ENCODE results near the gene KRTAP3-2. TPM values are rescaled to one million over a fixed set of nuclear protein-coding genes. Genes with fewer than 3 reads are reported as not detected.

Gene KRTAP3-2
- total and polyA plus RNA-seq, 2 donors (not counting 1 experiment from before 2014, with no cell fraction given) = not detected

GRCh38 chr17:40984226-40984625 lies 15.5 kb downstream of the KRTAP3-2 start, which contains the start of gene KRT40:
Gene KRT40, minus strand, starts transcription at chr17:40984326. Its CDS starts 53 bp downstream, at chr17:40984273.
- ChIA-PET POLR2A (no interaction called here), CTCF (no interaction called here)
- Histone ChIP-seq H3K9me3 (ENCODE audit: control extremely low read depth in 1 of 3, control insufficient read depth in 2 of 3, insufficient read depth in 1 of 3, low read length in 2 of 3) (peaks cover 0 to 3% (median 0%) of the 10 kb centered on the region in 3 donors), H3K4me3 (ENCODE audit: control extremely low read depth in 1 of 5, extremely low read depth in 1 of 5, insufficient read depth in 1 of 5, low read depth in 2 of 5, low read length in 4 of 5) (no peak within 1 kb of the TSS), H3K36me3 (replicated peaks in 1 of 2; ENCODE audit: control extremely low read depth in 1 of 2, control insufficient read depth in 1 of 2, extremely low read depth in 1 of 2, insufficient read depth in 2 of 2, low read length in 1 of 2) (no peaks in the 10 kb centered on the region), H3K4me1 (ENCODE audit: control insufficient read depth in 2 of 2, insufficient read depth in 2 of 2, low read length in 2 of 2) (no peaks in the 10 kb centered on the region), H2AFZ (ENCODE audit: insufficient read depth, low read depth, low read length, poor library complexity, severe bottlenecking) (no peak within 1 kb of the TSS), H3K9ac (ENCODE audit: low read length) (no peak within 1 kb of the TSS), H3K27ac (ENCODE audit: low read length in 2 of 2) (no peak within 1 kb of the TSS), H3K79me2 (ENCODE audit: control insufficient read depth, insufficient read depth, low read length) (no peaks in the 10 kb centered on the region), H3K27me3 (replicated peaks in 1 of 4; ENCODE audit: control extremely low read depth in 1 of 4, control insufficient read depth in 3 of 4, insufficient read depth in 4 of 4, low read length in 3 of 4) (peaks cover 0 to 16% (median 6%) of the 10 kb centered on the region in 4 experiments), H3K4me2 (replicated peaks; ENCODE audit: low read depth, low read length, poor library complexity, severe bottlenecking) (no peak within 1 kb of the TSS), H4K20me1 (ENCODE audit: control insufficient read depth, insufficient read depth, low read length, poor library complexity, severe bottlenecking) (no peaks in the 10 kb centered on the region)
- Mint-ChIP-seq H3K4me1 (no peaks in the 10 kb centered on the region), H3K9me3 (ENCODE audit: insufficient read depth) (no peaks in the 10 kb centered on the region), H3K4me3 (no peak within 1 kb of the TSS), H3K27me3 (peaks cover 41% of the 10 kb centered on the region), H3K27ac (no peak within 1 kb of the TSS)
- TF ChIP-seq CTCF (IDR thresholded peaks at IDR 0.05) (no peak), EZH2 (IDR thresholded peaks at IDR 0.05; ENCODE audit: borderline replicate concordance, insufficient read depth, low read depth, low read length, poor library complexity, severe bottlenecking) (no peak)
- no peak for ATAC-seq (ENCODE audit: low read depth)
- WGBS (ENCODE audit: insufficient coverage) = no CpG with 5 or more reads among the region's 3 CpGs
- intact Hi-C loops (cut with micrococcal nuclease) = no loop called here
- DNase-seq = no peak

GRCh38 chr17:40981115-40981514 lies 18.6 kb downstream of the KRTAP3-2 start:
- Histone ChIP-seq H3K36me3 (replicated peaks in 1 of 2; ENCODE audit: control extremely low read depth in 1 of 2, control insufficient read depth in 1 of 2, extremely low read depth in 1 of 2, insufficient read depth in 2 of 2, low read length in 1 of 2) (no peaks in the 10 kb centered on the region), H3K9me3 (ENCODE audit: control extremely low read depth in 1 of 3, control insufficient read depth in 2 of 3, insufficient read depth in 1 of 3, low read length in 2 of 3) (peaks cover 0 to 3% (median 0%) of the 10 kb centered on the region in 3 donors), H3K4me2 (replicated peaks; ENCODE audit: low read depth, low read length, poor library complexity, severe bottlenecking) (no peak overlapping the region), H3K27ac (ENCODE audit: low read length in 2 of 2) (no peak overlapping the region), H3K79me2 (ENCODE audit: control insufficient read depth, insufficient read depth, low read length) (no peaks in the 10 kb centered on the region), H4K20me1 (ENCODE audit: control insufficient read depth, insufficient read depth, low read length, poor library complexity, severe bottlenecking) (no peaks in the 10 kb centered on the region), H3K4me3 (ENCODE audit: control extremely low read depth in 1 of 5, extremely low read depth in 1 of 5, insufficient read depth in 1 of 5, low read depth in 2 of 5, low read length in 4 of 5) (no peak overlapping the region), H3K27me3 (replicated peaks in 1 of 4; ENCODE audit: control extremely low read depth in 1 of 4, control insufficient read depth in 3 of 4, insufficient read depth in 4 of 4, low read length in 3 of 4) (peaks cover 0 to 27% (median 12%) of the 10 kb centered on the region in 4 experiments), H3K4me1 (ENCODE audit: control insufficient read depth in 2 of 2, insufficient read depth in 2 of 2, low read length in 2 of 2) (no peaks in the 10 kb centered on the region), H3K9ac (ENCODE audit: low read length) (no peak overlapping the region), H2AFZ (ENCODE audit: insufficient read depth, low read depth, low read length, poor library complexity, severe bottlenecking) (no peak overlapping the region)
- Mint-ChIP-seq H3K27me3 (peaks cover 36% of the 10 kb centered on the region), H3K4me1 (no peaks in the 10 kb centered on the region), H3K9me3 (ENCODE audit: insufficient read depth) (no peaks in the 10 kb centered on the region), H3K4me3 (no peak overlapping the region), H3K27ac (no peak overlapping the region)
- CTCF ChIA-PET = interaction anchor here (0.6 kb wide), 1 partner anchor 570 kb away, joined by 4 read pairs; no protein-coding TSS in a partner anchor
- intact Hi-C loops (cut with micrococcal nuclease) = no loop called here
- TF ChIP-seq EZH2 (IDR thresholded peaks at IDR 0.05; ENCODE audit: borderline replicate concordance, insufficient read depth, low read depth, low read length, poor library complexity, severe bottlenecking) = no peak
- no peak for TF ChIP-seq CTCF (IDR thresholded peaks at IDR 0.05)
- WGBS (ENCODE audit: insufficient coverage) = 85% methylated on average over 3 of the region's 5 CpGs
- ATAC-seq (ENCODE audit: low read depth) (no peak), DNase-seq (no peak)
- POLR2A ChIA-PET = no interaction called here

Measured in B cell (primary cell).